ENCODE data around the gene CFL2.
"Not testable (repeated sequence)": the region's sequence is repeated elsewhere in the genome, so short reads cannot be mapped to it uniquely, and the experiment has no call there.

Gene CFL2

GRCh38 chr14:34711169-34711568 lies 3.2 kb downstream of the CFL2 start:
- no peak for DNase-seq

- DNase-seq, result no peak
These were observed 3.6 kb downstream of the CFL2 start for GRCh38 chr14:34710744-34711143.

GRCh38 chr14:34710006-34710405 lies 4.4 kb downstream of the CFL2 start:
- DNase-seq, result no peak

GRCh38 chr14:34707722-34708121 lies 6.7 kb downstream of the CFL2 start:
- no peak for DNase-seq

- DNase-seq, result no peak
These were observed 12.6 kb downstream of the CFL2 start for GRCh38 chr14:34701808-34702207.

GRCh38 chr14:34700622-34701130 lies 13.7 kb downstream of the CFL2 start:
- DNase-seq, result no peak

GRCh38 chr14:34699873-34700621 lies 14.3 kb downstream of the CFL2 start:
- no peak for DNase-seq

- DNase-seq, result not testable (repeated sequence)
These were observed 20.2 kb downstream of the CFL2 start for GRCh38 chr14:34694216-34694615.

- DNase-seq, result no peak
These were observed 21.0 kb downstream of the CFL2 start for GRCh38 chr14:34693228-34693939.

- no peak for DNase-seq
These were observed 21.5 kb downstream of the CFL2 start for GRCh38 chr14:34692898-34693227.

- no peak for DNase-seq
These were observed 22.0 kb downstream of the CFL2 start for GRCh38 chr14:34692348-34692747.

GRCh38 chr14:34691206-34691605 lies 23.2 kb downstream of the CFL2 start:
- no peak for DNase-seq

- no peak for DNase-seq
These were observed 25.8 kb downstream of the CFL2 start for GRCh38 chr14:34688470-34689206.

- no peak for DNase-seq
These were observed 28.5 kb downstream of the CFL2 start for GRCh38 chr14:34685819-34686428.

GRCh38 chr14:34684578-34684977 lies 29.8 kb downstream of the CFL2 start:
- no peak for DNase-seq

GRCh38 chr14:34682787-34683321 lies 31.5 kb downstream of the CFL2 start:
- no peak for DNase-seq

GRCh38 chr14:34680806-34681479 lies 33.5 kb downstream of the CFL2 start:
- DNase-seq, result no peak

GRCh38 chr14:34678735-34679134 lies 35.7 kb downstream of the CFL2 start:
- no peak for DNase-seq

- DNase-seq, result no peak
These were observed 36.1 kb downstream of the CFL2 start for GRCh38 chr14:34678306-34678705.

GRCh38 chr14:34676516-34677211 lies 37.7 kb downstream of the CFL2 start:
- no peak for DNase-seq

GRCh38 chr14:34673702-34674101 lies 40.7 kb downstream of the CFL2 start:
- no peak for DNase-seq

GRCh38 chr14:34671716-34672115 lies 42.7 kb downstream of the CFL2 start:
- no peak for DNase-seq
